Fibroblast of lung (primary cell): Measurements from ENCODE around the gene ADRA2C.

Experiments
- EZH2 ChIP-seq: IDR thresholded peaks from 2 replicates; pipeline ENCODE4 v1.5.1; 2012; ENCODE audit warnings: low read length, control low read depth, mild to moderate bottlenecking; ENCODE audit errors: missing control alignments
- TF ChIP-seq, protein P1 (sequence below), 2 donors: IDR thresholded peaks in 1 of 2; conservative IDR thresholded peaks in 1 of 2; 1 replicate in 1 of 2; 2 replicates in 1 of 2; pipeline ENCODE4 v1.5.1; 2011 to 2012; ENCODE audit warnings: low read length in 2 of 2, control low read depth in 1 of 2, inconsistent platforms in 1 of 2, low read depth in 1 of 2, mild to moderate bottlenecking in 1 of 2

DNA sequence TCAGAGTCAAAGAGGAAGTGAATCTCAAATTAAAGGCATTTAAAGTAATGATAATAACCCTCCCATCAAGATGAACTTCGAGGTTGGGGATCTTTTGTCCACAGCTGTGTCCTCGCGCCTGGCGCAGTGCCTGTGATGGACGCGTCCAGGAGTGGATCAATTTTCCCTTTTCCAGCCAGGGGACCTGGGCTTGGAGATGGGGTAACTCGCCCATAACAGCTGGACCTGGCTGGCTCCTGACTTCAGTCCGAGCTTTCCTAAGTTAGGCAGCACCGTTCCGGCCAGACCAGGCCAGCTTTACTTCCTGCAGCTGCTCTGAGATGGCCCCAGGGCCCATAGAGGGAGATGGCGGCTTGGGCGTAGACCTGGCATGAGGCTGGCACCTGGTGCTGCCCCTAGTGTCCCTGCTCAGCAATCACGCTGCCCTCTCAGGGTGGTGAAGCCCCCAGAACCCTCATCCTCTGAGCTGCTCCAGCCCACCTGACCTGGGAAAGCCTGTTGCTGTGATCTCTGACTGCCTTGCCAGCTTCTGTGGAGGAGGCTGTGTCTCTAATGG, 23.9 kb downstream of the ADRA2C start:
- TF ChIP-seq, protein P1, sequence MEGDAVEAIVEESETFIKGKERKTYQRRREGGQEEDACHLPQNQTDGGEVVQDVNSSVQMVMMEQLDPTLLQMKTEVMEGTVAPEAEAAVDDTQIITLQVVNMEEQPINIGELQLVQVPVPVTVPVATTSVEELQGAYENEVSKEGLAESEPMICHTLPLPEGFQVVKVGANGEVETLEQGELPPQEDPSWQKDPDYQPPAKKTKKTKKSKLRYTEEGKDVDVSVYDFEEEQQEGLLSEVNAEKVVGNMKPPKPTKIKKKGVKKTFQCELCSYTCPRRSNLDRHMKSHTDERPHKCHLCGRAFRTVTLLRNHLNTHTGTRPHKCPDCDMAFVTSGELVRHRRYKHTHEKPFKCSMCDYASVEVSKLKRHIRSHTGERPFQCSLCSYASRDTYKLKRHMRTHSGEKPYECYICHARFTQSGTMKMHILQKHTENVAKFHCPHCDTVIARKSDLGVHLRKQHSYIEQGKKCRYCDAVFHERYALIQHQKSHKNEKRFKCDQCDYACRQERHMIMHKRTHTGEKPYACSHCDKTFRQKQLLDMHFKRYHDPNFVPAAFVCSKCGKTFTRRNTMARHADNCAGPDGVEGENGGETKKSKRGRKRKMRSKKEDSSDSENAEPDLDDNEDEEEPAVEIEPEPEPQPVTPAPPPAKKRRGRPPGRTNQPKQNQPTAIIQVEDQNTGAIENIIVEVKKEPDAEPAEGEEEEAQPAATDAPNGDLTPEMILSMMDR (conservative IDR thresholded peaks at IDR 0.05 in 1 of 2, IDR thresholded peaks at IDR 0.05 in 1 of 2; ENCODE audit: low read depth in 1 of 2, low read length in 2 of 2): no peak
- TF ChIP-seq EZH2: no peak
